ENCODE results near the gene CERS3.

The CERS3 gene

GRCh38 chr15:100433304-100433703 lies 95.4 kb downstream of the CERS3 start:
- no peak for TF ChIP-seq CTCF (IDR thresholded peaks at IDR 0.05; ENCODE audit: control extremely low read depth, extremely low read depth, low read depth, missing control alignments)
- ChIA-PET CTCF (no interaction called here), POLR2A (no interaction called here)
- DNase-seq (ENCODE audit: extremely low spot score), result no peak

- no peak for DNase-seq (ENCODE audit: extremely low spot score)
- no peak for TF ChIP-seq CTCF (IDR thresholded peaks at IDR 0.05; ENCODE audit: control extremely low read depth, extremely low read depth, low read depth, missing control alignments)
- POLR2A ChIA-PET, result no interaction called here
- CTCF ChIA-PET, result no interaction called here
These were observed 98.3 kb downstream of the CERS3 start for GRCh38 chr15:100430411-100430810.

- POLR2A ChIA-PET, result no interaction called here
- no peak for TF ChIP-seq CTCF (IDR thresholded peaks at IDR 0.05; ENCODE audit: control extremely low read depth, extremely low read depth, low read depth, missing control alignments)
- CTCF ChIA-PET, result no interaction called here
- DNase-seq (ENCODE audit: extremely low spot score), result no peak
These were observed 99.5 kb downstream of the CERS3 start for GRCh38 chr15:100429116-100429728.

GRCh38 chr15:100426937-100427336 lies 101.8 kb downstream of the CERS3 start:
- CTCF ChIA-PET, result no interaction called here

GRCh38 chr15:100405179-100405578 lies 123.6 kb downstream of the CERS3 start:
- ChIA-PET POLR2A (no interaction called here), CTCF (no interaction called here)
- TF ChIP-seq CTCF (IDR thresholded peaks at IDR 0.05; ENCODE audit: control extremely low read depth, extremely low read depth, low read depth, missing control alignments), result no peak
- no peak for DNase-seq (ENCODE audit: extremely low spot score)

More at GRCh38 chr15:100426937-100427336, 101.8 kb downstream of the CERS3 start:
- POLR2A ChIA-PET, result no interaction called here
- no peak for TF ChIP-seq CTCF (IDR thresholded peaks at IDR 0.05; ENCODE audit: control extremely low read depth, extremely low read depth, low read depth, missing control alignments)
- no peak for DNase-seq (ENCODE audit: extremely low spot score)

GRCh38 chr15:100400996-100401395 lies 127.8 kb downstream of the CERS3 start:
- TF ChIP-seq CTCF (IDR thresholded peaks at IDR 0.05; ENCODE audit: control extremely low read depth, extremely low read depth, low read depth, missing control alignments), result no peak
- CTCF ChIA-PET, result no interaction called here
- no peak for DNase-seq (ENCODE audit: extremely low spot score)
- POLR2A ChIA-PET, result no interaction called here
